ENCODE measurements around the gene C6orf89.

The C6orf89 gene

GRCh38 chr6:36907781-36908180 lies 22.0 kb downstream of the C6orf89 start:
- H3K4me3 ChIP-seq (ENCODE audit: low read length) = no peak overlapping the region
- DNase-seq (ENCODE audit: low read depth) = no peak
- no peak for TF ChIP-seq CTCF (conservative IDR thresholded peaks at IDR 0.05; ENCODE audit: low read length)

- no peak for TF ChIP-seq CTCF (conservative IDR thresholded peaks at IDR 0.05; ENCODE audit: low read length)
- DNase-seq (ENCODE audit: low read depth) = no peak
- no peak overlapping the region for H3K4me3 ChIP-seq (ENCODE audit: low read length)
Measured at GRCh38 chr6:36908747-36909146, 23.0 kb downstream of the C6orf89 start.

GRCh38 chr6:36912030-36912454 lies 26.3 kb downstream of the C6orf89 start:
- no peak for TF ChIP-seq CTCF (conservative IDR thresholded peaks at IDR 0.05; ENCODE audit: low read length)
- DNase-seq (ENCODE audit: low read depth) = no peak
- H3K4me3 ChIP-seq (ENCODE audit: low read length) = no peak overlapping the region

GRCh38 chr6:36912586-36912985 lies 26.8 kb downstream of the C6orf89 start:
- DNase-seq (ENCODE audit: low read depth) = peak; percentile 90
- no peak overlapping the region for H3K4me3 ChIP-seq (ENCODE audit: low read length)
- TF ChIP-seq CTCF (conservative IDR thresholded peaks at IDR 0.05; ENCODE audit: low read length) = no peak

GRCh38 chr6:36913082-36913481 lies 27.3 kb downstream of the C6orf89 start:
- DNase-seq (ENCODE audit: low read depth) = no peak
- no peak overlapping the region for H3K4me3 ChIP-seq (ENCODE audit: low read length)
- TF ChIP-seq CTCF (conservative IDR thresholded peaks at IDR 0.05; ENCODE audit: low read length) = no peak

GRCh38 chr6:36914227-36914794 lies 28.6 kb downstream of the C6orf89 start:
- peak; percentile 49 for TF ChIP-seq CTCF (conservative IDR thresholded peaks at IDR 0.05; ENCODE audit: low read length)
- DNase-seq (ENCODE audit: low read depth) = no peak

GRCh38 chr6:36915599-36915998 lies 29.8 kb downstream of the C6orf89 start:
- no peak for DNase-seq (ENCODE audit: low read depth)
- no peak for TF ChIP-seq CTCF (conservative IDR thresholded peaks at IDR 0.05; ENCODE audit: low read length)
- no peak overlapping the region for H3K4me3 ChIP-seq (ENCODE audit: low read length)

More at GRCh38 chr6:36914227-36914794, 28.6 kb downstream of the C6orf89 start:
- H3K4me3 ChIP-seq (ENCODE audit: low read length) = no peak overlapping the region
